Measurements from ENCODE around the gene FFAR3.

The FFAR3 gene

GRCh38 chr19:35322014-35322413 is 36.2 kb upstream of the FFAR3 start:
- H3K36me3 ChIP-seq (ENCODE audit: control insufficient read depth in 2 of 2, insufficient read depth in 1 of 2, low read length in 2 of 2): no peaks in the 10 kb centered on the region
- no peak for TF ChIP-seq ZNF518A (tag by site-specific recombination; conservative IDR thresholded peaks at IDR 0.05; ENCODE audit: low read depth)
- 0 out of 2 replicates have a peak, but pooled peaks have one; percentile 20 for TF ChIP-seq ZNF133 (tag by site-specific recombination; IDR thresholded peaks at IDR 0.05)
- peak; percentile 93 for TF ChIP-seq ZNF580 (tag by site-specific recombination; IDR thresholded peaks at IDR 0.05)
- 0 out of 2 replicates have a peak, but pooled peaks have one; percentile 38 for TF ChIP-seq ZNF664 (tag by site-specific recombination; IDR thresholded peaks at IDR 0.05)
- no peak for TF ChIP-seq HOXD13 (CRISPR knock-in tag; IDR thresholded peaks at IDR 0.05; ENCODE audit: borderline replicate concordance)
- TF ChIP-seq ZNF146 (tag by site-specific recombination; IDR thresholded peaks at IDR 0.05): peak; percentile 100
- TF ChIP-seq ZNF280D (tag by site-specific recombination; IDR thresholded peaks at IDR 0.05): peak; percentile 88; the same call in 1 of the 2 replicates
- no peak overlapping the region for H3K27ac ChIP-seq (ENCODE audit: extremely low read depth, low read depth, low read length)
- CTCF ChIA-PET: interaction anchor here (1.1 kb wide), 1 partner anchor 31 kb away, joined by 3 read pairs; no protein-coding TSS in a partner anchor
- POLR2A ChIA-PET: no interaction called here
- no peak overlapping the region for H3K4me3 ChIP-seq (ENCODE audit: low read depth, low read length)
- peaks cover 4% of the 10 kb centered on the region; the same call in 1 of the 2 replicates for H3K9me3 ChIP-seq (ENCODE audit: control insufficient read depth, insufficient read depth, low read depth, low read length)
- H3K4me1 ChIP-seq (ENCODE audit: control insufficient read depth, insufficient read depth, low read length): no peaks in the 10 kb centered on the region

- CTCF ChIA-PET: interaction anchor here (0.6 to 2.9 kb wide), 7 partner anchors 15 to 186 kb away, joined by 3 to 16 read pairs (median 4); no protein-coding TSS in a partner anchor
- POLR2A ChIA-PET: no interaction called here
- TF ChIP-seq ZNF148 (tag by site-specific recombination; IDR thresholded peaks at IDR 0.05; ENCODE audit: borderline replicate concordance) (no peak), ZFP41 (tag by site-specific recombination; IDR thresholded peaks at IDR 0.05; ENCODE audit: borderline replicate concordance) (no peak), CTCF (tag by site-specific recombination; IDR thresholded peaks at IDR 0.05) (0 out of 2 replicates have a peak, but pooled peaks have one; percentile 17), ZNF404 (tag by site-specific recombination; IDR thresholded peaks at IDR 0.05) (no peak), ZNF654 (tag by site-specific recombination; IDR thresholded peaks at IDR 0.05; ENCODE audit: low read depth) (no peak)
- Histone ChIP-seq H3K27ac (ENCODE audit: extremely low read depth, low read depth, low read length) (no peak overlapping the region), H3K4me1 (ENCODE audit: control insufficient read depth, insufficient read depth, low read length) (no peaks in the 10 kb centered on the region), H3K9me3 (ENCODE audit: control insufficient read depth, insufficient read depth, low read depth, low read length) (no peaks in the 10 kb centered on the region), H3K36me3 (ENCODE audit: control insufficient read depth in 2 of 2, insufficient read depth in 1 of 2, low read length in 2 of 2) (no peaks in the 10 kb centered on the region), H3K4me3 (ENCODE audit: low read depth, low read length) (no peak overlapping the region)
These were observed 30.6 kb upstream of the FFAR3 start for GRCh38 chr19:35327642-35328041.

Measured in HEK293 (cell line).